ENCODE results near the gene KLHDC7B.
"Not testable (repeated sequence)": the region's sequence is repeated elsewhere in the genome, so short reads cannot be mapped to it uniquely, and the experiment has no call there.

Gene KLHDC7B

GRCh38 chr22:50535113-50535512, 10.6 kb upstream of the KLHDC7B start:
- Histone ChIP-seq H3K9me3 (peaks cover 10% of the 10 kb centered on the region), H3K36me3 (no peaks in the 10 kb centered on the region), H3K9ac (no peak overlapping the region), H3K4me2 (no peak overlapping the region), H4K20me1 (peaks cover 21% of the 10 kb centered on the region), H3K4me3 (no peak overlapping the region), H3K27ac (no peak overlapping the region), H3K4me1 (peaks cover 26% of the 10 kb centered on the region), H3K27me3 (peaks cover 43% of the 10 kb centered on the region)
- TF ChIP-seq Cebpa-rat (IDR thresholded peaks at IDR 0.05) = no peak

GRCh38 chr22:50536226-50536625, 9.5 kb upstream of the KLHDC7B start:
- Histone ChIP-seq H3K4me1 (peaks cover 19% of the 10 kb centered on the region), H3K4me2 (no peak overlapping the region), H3K27me3 (peaks cover 32% of the 10 kb centered on the region), H4K20me1 (peaks cover 10% of the 10 kb centered on the region), H3K9me3 (no peaks in the 10 kb centered on the region), H3K27ac (no peak overlapping the region), H3K4me3 (no peak overlapping the region), H3K36me3 (no peaks in the 10 kb centered on the region), H3K9ac (no peak overlapping the region)
- TF ChIP-seq Cebpa-rat (IDR thresholded peaks at IDR 0.05) = no peak

DNA sequence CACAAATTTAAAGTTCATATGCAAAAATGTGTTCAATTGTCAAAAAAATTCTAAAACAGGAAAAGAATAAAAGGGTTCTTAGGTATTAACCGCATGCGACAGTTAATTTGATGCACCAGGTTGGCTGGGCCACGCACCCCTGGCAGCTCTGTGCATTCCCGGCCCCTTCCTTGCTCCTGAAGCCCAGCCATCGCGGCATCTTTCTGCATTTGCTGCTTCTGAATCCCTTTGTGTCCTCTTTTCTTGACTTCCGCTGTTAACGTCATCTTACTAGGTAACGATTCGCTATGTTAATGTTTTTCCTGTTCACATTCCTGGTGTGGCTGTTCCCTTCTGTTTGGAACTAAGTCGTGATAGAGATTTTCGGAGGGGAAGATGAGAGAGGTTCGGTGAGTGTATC, 7.9 kb upstream of the KLHDC7B start:
- Histone ChIP-seq H3K4me3 (no peak overlapping the region), H3K4me1 (peaks cover 16% of the 10 kb centered on the region)

GRCh38 chr22:50540381-50540780, 5.3 kb upstream of the KLHDC7B start:
- H3K9ac ChIP-seq = no peak overlapping the region
- peaks cover 17% of the 10 kb centered on the region for H3K27me3 ChIP-seq
- no peak for TF ChIP-seq Cebpa-rat (IDR thresholded peaks at IDR 0.05)
- H3K4me3 ChIP-seq = no peak overlapping the region
- no peak overlapping the region for H3K4me2 ChIP-seq
- no peak overlapping the region for H3K27ac ChIP-seq
- H4K20me1 ChIP-seq = no peaks in the 10 kb centered on the region
- H3K4me1 ChIP-seq = peaks cover 34% of the 10 kb centered on the region
- no peaks in the 10 kb centered on the region for H3K36me3 ChIP-seq
- H3K9me3 ChIP-seq = no peaks in the 10 kb centered on the region

More for the DNA sequence above, 7.9 kb upstream of the KLHDC7B start:
- Histone ChIP-seq H3K27me3 (peaks cover 17% of the 10 kb centered on the region), H3K27ac (no peak overlapping the region), H4K20me1 (no peaks in the 10 kb centered on the region; the same call in 1 of the 2 replicates), H3K36me3 (no peaks in the 10 kb centered on the region), H3K4me2 (no peak overlapping the region), H3K9me3 (no peaks in the 10 kb centered on the region), H3K9ac (no peak overlapping the region)
- no peak for TF ChIP-seq Cebpa-rat (IDR thresholded peaks at IDR 0.05)

DNA sequence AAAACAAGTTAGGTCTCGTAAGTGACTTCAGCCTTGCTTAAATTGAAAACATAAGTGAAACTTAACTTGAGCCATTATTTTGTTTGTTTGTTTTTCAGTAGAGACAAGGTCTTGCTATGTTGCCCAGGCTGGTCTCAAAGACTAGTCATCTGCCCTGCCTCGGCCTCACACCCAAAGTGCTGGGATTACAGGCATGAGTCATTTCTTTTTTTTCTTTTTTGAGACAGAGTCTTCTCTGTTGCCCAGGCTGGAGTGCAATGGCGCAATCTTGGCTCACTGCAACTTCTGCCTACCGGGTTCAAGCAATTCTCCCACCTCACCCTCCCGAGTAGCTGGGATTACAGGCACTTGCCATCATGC, 4.1 kb upstream of the KLHDC7B start:
- H3K4me3 ChIP-seq, H3K9ac ChIP-seq, H3K27ac ChIP-seq, H4K20me1 ChIP-seq, H3K4me2 ChIP-seq, H3K9me3 ChIP-seq, H3K36me3 ChIP-seq: not testable (repeated sequence)
- Histone ChIP-seq H3K27me3 (peaks cover 18% of the 10 kb centered on the region), H3K4me1 (peaks cover 46% of the 10 kb centered on the region)

DNA sequence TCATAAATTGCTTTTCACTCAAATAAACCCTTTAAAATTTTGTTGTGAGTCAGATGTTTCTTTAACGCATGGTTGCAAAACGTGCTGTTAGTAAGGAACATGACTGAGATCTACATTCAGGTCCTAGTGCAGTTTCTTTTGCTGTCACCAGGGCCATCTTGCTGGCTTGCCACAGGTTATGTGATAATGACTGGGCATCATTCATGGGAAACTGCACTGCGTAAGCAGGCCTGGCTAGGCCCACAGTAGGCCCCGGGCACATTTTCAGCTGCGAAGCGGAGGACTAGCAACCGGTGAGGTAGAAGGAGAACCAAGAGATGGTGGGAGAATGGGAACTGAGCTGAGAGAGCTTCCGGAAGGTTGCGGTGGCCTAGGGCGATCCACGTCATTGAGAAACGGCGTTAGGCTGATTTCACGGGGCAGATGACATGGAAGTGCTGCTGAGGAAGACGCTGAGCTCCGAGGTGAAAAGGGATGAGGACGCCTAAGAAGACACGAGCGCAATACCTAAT, 3.2 kb upstream of the KLHDC7B start:
- H3K9me3 ChIP-seq = no peaks in the 10 kb centered on the region
- peaks cover 55% of the 10 kb centered on the region for H3K4me1 ChIP-seq
- peaks cover 18% of the 10 kb centered on the region for H3K27me3 ChIP-seq
- H3K4me3 ChIP-seq = no peak overlapping the region
- no peaks in the 10 kb centered on the region for H3K36me3 ChIP-seq
- no peak overlapping the region for H3K27ac ChIP-seq
- no peak overlapping the region for H3K9ac ChIP-seq
- H3K4me2 ChIP-seq = no peak overlapping the region
- no peak for TF ChIP-seq Cebpa-rat (IDR thresholded peaks at IDR 0.05)
- peaks cover 14% of the 10 kb centered on the region; the same call in 1 of the 2 replicates for H4K20me1 ChIP-seq

- Histone ChIP-seq H3K4me3 (peak overlapping the region; percentile 40; the same call in 1 of the 2 replicates), H3K4me2 (peak overlapping the region; percentile 88), H3K9me3 (no peaks in the 10 kb centered on the region), H3K36me3 (no peaks in the 10 kb centered on the region), H3K4me1 (peaks cover 67% of the 10 kb centered on the region), H4K20me1 (peaks cover 14% of the 10 kb centered on the region; the same call in 1 of the 2 replicates), H3K27me3 (peaks cover 18% of the 10 kb centered on the region), H3K9ac (no peak overlapping the region), H3K27ac (no peak overlapping the region)
- no peak for TF ChIP-seq Cebpa-rat (IDR thresholded peaks at IDR 0.05)
Measured at GRCh38 chr22:50544078-50544745, 1.5 kb upstream of the KLHDC7B start.

DNA sequence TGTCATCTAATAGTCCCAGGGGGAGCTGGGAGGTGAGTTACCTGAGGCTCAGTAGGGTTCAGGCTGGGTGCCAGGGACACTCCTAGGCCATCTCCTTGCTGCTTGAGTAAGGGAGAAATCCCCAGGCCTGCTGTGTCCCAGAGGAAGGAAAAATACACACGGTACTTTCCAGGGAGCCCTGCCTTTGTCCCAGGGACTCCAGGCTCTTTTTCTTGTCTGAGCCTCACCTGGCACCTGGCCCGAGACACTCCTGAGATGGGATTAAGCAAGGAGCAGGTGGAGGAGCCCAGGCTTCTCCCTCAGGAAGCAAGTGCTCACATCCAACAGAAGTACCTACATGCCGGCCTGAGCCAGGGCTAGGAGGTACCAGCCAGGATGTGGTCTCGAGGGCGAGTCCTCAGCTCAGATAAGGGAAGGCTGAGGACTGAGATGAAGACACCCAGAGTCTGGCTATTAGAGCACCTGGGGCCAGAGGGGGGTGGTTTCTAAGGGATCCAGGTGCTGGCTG, 899 bp upstream of the KLHDC7B start:
- H4K20me1 ChIP-seq = peaks cover 14% of the 10 kb centered on the region; the same call in 1 of the 2 replicates
- H3K9me3 ChIP-seq = no peaks in the 10 kb centered on the region
- no peak for TF ChIP-seq Cebpa-rat (IDR thresholded peaks at IDR 0.05)
- no peak overlapping the region for H3K27ac ChIP-seq
- peak overlapping the region; percentile 88 for H3K4me2 ChIP-seq
- 0 out of 2 replicates have a peak overlapping the region, but pooled peaks have one; percentile 40 for H3K4me3 ChIP-seq
- H3K9ac ChIP-seq = no peak overlapping the region
- H3K4me1 ChIP-seq = peaks cover 67% of the 10 kb centered on the region
- peaks cover 18% of the 10 kb centered on the region for H3K27me3 ChIP-seq
- H3K36me3 ChIP-seq = no peaks in the 10 kb centered on the region

DNA sequence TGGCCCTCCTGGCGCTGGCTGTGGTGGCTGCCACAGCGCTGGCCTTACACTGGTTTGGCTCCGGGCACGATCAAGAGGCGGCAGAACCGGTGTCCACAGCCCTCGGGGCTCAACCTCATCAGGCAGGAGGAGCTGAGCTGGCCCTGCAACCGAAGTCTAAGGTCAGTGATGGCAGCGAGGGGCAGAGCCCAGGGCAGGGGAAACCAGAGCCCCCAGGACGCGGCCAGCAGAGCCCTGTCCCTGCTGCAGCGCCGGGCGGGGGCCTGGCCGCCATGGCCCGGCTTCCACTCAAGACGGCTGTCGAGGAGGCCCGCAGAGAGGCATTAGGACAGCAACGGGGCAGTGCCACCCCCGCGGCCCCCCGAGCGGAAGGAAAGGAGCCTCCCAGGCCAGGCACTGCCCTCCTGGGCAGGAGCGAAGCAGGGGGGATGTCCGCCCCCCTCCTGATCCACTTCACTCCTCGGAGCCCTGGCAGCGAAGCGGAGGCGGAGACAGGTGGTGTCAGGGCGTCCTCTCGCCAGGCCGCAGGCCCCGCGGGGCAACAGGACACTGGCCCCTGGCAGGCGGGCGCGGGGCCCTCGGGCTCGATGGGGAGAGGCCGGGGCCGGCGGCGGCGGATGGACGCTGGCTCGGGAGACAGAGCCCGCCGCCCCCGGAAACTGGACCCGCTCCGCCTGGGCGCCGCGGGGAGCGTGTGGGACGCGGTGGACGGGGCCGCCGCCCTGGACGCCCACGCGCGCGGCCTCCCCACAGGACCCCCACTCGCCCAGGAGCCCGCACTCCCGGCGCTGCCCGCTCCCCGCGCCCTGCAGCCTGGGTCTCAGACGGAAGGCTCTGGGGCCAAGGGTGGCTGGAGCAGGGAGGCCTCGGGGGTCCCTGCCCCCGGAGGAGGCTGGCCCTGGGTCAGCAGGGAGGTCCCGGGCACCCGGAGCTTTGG, 895 bp downstream of the KLHDC7B start:
- Histone ChIP-seq H3K9ac (no peak overlapping the region), H3K27me3 (peaks cover 18% of the 10 kb centered on the region), H3K4me1 (peaks cover 68% of the 10 kb centered on the region)

More for the DNA sequence above, 895 bp downstream of the KLHDC7B start:
- TF ChIP-seq Cebpa-rat (IDR thresholded peaks at IDR 0.05) = no peak
- H3K27ac ChIP-seq = 0 out of 2 replicates have a peak overlapping the region, but pooled peaks have one; percentile 46
- H3K4me3 ChIP-seq = no peak overlapping the region
- H3K4me2 ChIP-seq = peak overlapping the region; percentile 100
- peaks cover 14% of the 10 kb centered on the region; the same call in 1 of the 2 replicates for H4K20me1 ChIP-seq
- H3K36me3 ChIP-seq = no peaks in the 10 kb centered on the region
- no peaks in the 10 kb centered on the region for H3K9me3 ChIP-seq
